ENCODE data around the gene NR1H3.

The NR1H3 gene

GRCh38 chr11:47244448-47245350 is 13.1 kb upstream of the NR1H3 start:
- no peak for DNase-seq

GRCh38 chr11:47245611-47246357 is 12.0 kb upstream of the NR1H3 start:
- DNase-seq = no peak

- no peak for DNase-seq
Measured at GRCh38 chr11:47247502-47247901, 10.3 kb upstream of the NR1H3 start.

GRCh38 chr11:47248304-47248663 is 9.5 kb upstream of the NR1H3 start:
- peak in 1 of 2 experiments; percentile 50 for DNase-seq

GRCh38 chr11:47248664-47249377 is 9.0 kb upstream of the NR1H3 start, which contains the start of gene ACP2:
TSS of gene ACP2 (minus strand) at chr11:47248814. CDS start at chr11:47248789, 25 bp downstream.
- peak in 1 of 2 experiments; percentile 66 for DNase-seq

- DNase-seq = no peak
Measured at GRCh38 chr11:47249378-47249715, 8.4 kb upstream of the NR1H3 start.

- DNase-seq = no peak
Measured at GRCh38 chr11:47251751-47252150, 6.0 kb upstream of the NR1H3 start.

- DNase-seq = no peak
Measured at GRCh38 chr11:47253660-47254059, 4.1 kb upstream of the NR1H3 start.

GRCh38 chr11:47254386-47254785 is 3.4 kb upstream of the NR1H3 start:
- DNase-seq = no peak

GRCh38 chr11:47256374-47256773 is 1.4 kb upstream of the NR1H3 start:
- no peak for DNase-seq

- no peak for DNase-seq
Measured at GRCh38 chr11:47257177-47257516, 649 bp upstream of the NR1H3 start.

GRCh38 chr11:47258317-47258902 is 614 bp downstream of the NR1H3 start:
- DNase-seq = no peak

- no peak for DNase-seq
Measured at GRCh38 chr11:47259232-47259977, 1.6 kb downstream of the NR1H3 start.

- DNase-seq = no peak
Measured at GRCh38 chr11:47260366-47260765, 2.6 kb downstream of the NR1H3 start.

- no peak for DNase-seq
Measured at GRCh38 chr11:47261291-47261800, 3.5 kb downstream of the NR1H3 start.

GRCh38 chr11:47264119-47264518 is 6.3 kb downstream of the NR1H3 start:
- DNase-seq = no peak

- no peak for DNase-seq
Measured at GRCh38 chr11:47264521-47264920, 6.7 kb downstream of the NR1H3 start.

- no peak for DNase-seq
Measured at GRCh38 chr11:47267876-47268275, 10.1 kb downstream of the NR1H3 start.

GRCh38 chr11:47268448-47269001 is 10.7 kb downstream of the NR1H3 start:
- DNase-seq = no peak

GRCh38 chr11:47269002-47269828 is 11.4 kb downstream of the NR1H3 start:
- peak in 1 of 2 experiments; percentile 64 for DNase-seq

GRCh38 chr11:47269829-47270305 is 12.1 kb downstream of the NR1H3 start, which contains the start of gene MADD:
TSS of gene MADD (plus strand) at chr11:47270133.
- peak in 1 of 2 experiments; percentile 64 for DNase-seq
